ENCODE data around the gene NOX5.

NOX5 gene

DNA sequence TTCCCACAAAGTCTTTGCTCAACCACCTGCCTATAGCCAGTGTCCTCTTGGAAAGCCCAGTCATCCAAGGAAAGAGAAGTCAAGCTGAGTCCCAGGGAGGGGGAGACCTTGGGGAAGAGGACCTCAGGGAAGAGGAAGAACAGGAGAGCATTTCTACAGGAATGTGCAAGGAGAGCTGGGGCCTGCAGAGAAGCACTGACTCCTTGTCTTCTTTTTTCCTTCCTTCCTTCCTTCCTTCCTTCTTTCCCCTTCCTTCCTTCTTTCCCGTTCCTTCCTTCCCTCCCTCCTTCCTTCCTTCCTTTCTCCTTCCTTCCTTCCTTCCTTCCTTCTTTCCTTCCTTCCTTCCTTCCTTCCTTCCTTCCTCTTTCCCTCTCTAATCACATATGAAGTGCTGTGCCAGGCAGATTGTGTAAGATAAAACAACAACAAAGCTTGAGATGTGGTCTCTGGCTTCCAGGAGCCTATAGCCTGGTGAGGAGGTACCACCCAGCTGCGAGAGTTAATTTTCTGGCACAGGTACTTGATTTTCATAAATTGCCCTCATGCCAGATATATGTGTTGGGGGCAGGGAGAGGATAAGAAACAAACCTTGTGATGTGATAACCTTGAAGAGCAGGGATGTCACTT, 70.0 kb downstream of the NOX5 start:
- no peak for DNase-seq

DNA sequence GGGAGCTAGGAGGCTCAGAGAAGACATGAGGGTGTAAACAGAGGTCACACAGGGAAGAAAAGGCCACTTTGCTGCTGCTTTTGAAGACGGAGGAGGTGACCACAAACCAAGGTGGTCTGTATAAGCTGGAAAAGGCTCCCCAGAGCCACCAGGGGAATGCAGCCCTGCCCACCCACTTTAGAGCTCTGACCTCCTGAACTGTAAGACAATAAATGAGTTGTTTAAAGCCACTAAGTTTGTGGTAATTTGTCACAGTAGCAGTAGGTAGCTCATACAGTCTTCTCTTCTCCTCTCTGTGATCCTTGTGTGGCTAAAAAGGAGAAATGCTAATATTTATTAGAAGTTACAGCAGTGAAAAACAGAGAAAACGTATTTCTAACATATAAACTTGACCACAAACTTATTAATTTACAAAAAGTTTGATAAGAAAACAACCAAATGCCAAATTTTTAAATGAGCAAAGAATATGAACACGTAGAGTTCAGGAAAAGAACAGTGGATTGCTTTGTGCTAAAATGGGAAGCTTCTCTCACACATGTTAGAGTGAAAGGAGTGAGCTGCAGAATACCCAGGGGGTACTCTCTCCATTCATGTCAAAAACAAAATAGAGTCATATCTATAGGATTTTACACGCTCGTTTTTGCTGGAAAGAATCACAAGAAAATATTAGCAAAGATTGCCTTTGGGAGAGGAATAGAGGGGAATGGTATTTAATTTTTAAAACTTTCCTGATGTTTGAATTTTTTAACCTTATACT, 71.0 kb downstream of the NOX5 start:
- no peak for DNase-seq

DNA sequence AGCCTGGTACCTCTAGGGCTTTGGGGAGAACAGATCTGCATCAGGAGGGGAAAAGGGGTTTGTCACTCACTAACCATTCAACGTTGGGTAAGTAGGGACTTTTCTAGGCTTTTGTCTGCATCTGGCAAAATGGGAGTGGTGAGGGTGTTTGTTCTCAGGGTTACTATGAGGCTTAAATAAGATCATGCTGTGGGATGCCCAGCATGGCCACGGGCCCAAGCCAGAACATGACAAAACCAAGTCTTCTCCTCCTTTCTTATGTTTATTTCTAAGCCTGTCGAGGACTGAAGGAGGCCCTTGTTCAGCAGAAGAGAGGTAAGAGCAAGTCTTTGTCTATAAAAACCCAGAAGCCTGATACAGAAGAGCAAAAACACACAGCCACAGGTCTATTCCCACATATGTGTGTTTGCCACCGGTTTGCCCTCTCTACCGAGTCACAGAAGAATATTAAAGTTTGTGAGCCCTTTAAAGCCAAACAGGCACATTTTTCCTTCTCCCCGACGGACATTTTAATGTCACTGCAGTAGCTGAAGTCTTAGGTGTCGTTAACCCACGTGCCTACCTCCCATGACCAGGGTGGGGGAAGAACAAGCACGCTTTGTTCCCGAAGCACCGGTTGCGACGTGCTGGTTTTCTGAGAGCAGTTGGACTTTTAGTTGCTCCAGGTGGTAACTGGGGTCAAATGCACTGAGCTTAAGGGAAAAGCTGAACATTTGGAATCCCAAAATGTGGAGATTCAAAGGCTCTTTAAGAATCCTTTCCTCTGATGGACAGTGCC, 72.1 kb downstream of the NOX5 start:
- DNase-seq: no peak

DNA sequence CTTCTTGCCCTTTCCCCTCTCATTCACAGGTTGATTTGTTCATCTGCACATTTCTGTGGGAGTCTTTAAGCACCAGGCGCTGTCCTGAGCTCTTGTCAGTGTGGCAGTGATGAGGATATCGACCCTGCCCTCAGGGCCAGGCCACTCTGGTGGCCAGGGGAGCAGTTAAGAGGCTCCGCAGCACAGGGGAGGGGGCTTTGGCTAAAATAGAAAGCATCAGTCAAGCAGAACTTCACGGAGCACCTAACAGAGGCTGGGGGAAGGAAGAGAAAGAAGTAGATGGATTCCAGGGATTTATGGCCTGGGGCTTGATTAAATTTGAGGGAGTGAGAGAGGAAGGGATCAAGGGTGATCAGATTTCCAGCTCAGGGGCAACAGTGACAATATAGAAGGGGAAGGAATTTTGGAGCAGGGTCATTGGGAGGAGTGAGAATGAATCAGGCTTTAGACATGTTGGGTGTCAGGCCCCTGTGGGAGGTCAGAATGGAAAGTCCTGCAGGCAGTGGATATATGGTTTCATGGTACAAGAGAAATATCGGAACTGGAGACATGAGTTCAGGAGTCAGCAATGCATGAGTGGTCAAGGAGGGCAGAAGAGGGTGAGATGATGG, 73.0 kb downstream of the NOX5 start:
- no peak for DNase-seq

DNA sequence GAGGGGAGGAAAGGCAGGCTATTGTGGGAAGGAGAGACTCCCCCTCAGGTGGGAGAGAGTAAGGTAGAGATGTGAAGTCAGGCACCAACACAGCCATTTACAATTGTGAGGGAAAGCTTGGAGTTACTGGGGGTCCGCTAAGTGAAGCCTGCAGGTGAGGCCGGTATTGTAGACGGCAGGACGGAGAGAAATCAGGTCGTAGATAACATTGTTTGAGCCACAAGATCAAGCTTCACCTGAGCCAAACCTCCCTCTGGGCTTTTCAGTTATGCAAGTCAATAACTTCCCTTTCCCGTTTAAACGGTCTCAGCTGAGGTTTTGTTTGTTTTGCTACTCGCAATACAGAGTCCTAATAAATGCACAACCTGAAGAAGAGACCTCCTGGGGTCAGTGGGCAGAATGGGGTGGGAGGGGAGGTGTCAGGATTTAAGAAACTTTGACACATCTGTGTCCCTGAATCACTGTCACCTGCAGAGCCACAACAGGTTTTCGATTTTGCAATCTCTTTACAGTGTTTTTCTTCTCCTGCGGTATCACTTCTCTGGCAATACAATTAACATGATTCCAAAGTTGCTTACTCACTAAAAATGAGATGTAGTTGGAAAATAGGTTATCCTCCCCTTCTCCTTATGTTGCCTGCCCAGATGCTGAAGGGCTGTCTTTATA, 73.9 kb downstream of the NOX5 start:
- DNase-seq: no peak

DNA sequence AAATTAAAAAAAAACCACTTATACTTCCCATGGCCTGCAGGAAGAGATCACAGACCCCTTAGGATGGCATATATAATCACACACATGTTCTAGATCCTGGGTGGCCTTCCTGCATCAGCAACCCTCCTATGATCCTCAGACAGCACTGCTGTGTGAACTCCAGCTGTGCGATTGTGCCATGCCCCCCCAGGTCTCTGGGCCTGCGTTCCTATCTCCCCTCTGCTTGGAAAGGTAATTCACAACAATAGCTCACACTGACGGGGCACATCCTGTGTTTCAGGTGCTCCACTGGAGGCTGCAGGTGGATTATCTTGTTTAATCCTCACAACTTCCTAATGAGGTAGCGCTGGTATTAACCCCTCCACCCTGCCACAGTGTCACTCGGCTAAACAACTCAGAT, 74.8 kb downstream of the NOX5 start:
- no peak for DNase-seq

DNA sequence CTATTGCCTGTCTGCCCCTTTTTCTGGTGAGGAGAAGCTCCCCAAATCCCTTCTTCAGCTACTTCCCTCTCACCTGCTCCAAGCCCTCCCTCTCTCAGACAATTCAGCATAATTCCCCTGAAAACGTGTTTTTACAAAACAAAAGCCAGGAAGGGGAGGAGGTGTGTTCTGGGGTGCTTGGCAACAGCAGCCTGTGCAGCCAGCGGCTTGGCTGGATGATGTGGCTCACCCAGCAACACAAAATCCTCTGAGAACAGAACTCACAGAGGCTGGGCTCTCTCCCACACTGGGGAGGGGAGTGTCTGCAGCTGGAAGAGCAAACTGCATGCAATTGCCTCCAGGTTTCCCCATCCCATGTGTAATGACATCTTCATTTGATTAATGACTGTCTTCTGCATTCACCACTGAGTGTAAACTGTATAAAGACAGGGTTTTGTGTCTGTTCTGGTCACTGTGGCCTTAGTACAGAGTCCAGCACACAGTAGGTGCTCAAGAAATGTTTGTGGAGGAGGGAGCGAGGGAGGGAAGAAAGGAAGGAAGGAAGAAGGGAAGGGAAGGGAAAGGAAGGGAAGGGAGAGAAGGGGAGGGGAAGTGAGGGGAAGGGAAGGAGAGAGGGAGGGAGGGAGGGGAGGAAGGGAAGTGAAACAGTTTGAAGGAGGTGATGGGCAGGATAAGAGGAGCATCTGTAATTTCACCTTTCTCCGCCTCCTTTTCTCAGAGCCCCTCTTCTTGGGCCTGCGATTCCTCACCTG, 75.9 kb downstream of the NOX5 start:
- no peak for DNase-seq

DNA sequence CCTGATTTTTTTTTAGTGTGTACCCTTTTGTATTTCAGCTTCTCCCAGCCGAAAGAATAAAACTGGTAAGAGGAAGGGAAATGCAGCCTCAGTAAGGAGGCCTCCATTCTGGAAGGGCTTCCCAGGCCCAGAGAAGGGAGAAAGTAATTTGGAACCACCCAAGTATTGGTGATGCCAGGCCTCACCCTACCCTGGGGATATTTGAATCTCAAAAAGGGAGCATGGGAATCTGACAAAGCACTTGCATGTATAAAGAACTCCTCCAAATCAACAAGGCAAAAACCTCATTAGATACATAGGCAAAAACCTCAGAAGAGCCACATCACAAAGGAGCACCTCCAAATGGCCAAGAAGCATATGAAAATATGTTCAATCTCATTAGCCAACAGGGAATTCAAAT, 77.2 kb downstream of the NOX5 start:
- no peak for DNase-seq

DNA sequence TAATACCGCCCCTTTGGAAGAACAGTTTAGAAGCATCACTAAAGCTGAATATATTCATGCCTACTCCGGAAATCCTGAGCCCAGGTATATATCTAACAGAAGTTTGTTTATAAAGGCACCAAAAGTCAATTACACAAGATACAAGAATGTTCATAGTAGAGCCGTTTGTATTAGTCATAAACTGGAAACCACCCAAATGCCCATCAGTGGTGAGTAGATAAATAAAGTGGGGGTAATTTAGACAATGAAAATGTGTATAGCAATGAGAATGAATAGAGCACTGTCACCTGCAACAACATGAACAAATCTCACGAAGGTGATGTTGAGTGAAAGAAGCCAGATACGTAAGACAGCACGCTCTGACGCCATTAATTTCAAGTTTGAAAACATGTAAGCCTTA, 77.7 kb downstream of the NOX5 start:
- peak; percentile 10 for DNase-seq

DNA sequence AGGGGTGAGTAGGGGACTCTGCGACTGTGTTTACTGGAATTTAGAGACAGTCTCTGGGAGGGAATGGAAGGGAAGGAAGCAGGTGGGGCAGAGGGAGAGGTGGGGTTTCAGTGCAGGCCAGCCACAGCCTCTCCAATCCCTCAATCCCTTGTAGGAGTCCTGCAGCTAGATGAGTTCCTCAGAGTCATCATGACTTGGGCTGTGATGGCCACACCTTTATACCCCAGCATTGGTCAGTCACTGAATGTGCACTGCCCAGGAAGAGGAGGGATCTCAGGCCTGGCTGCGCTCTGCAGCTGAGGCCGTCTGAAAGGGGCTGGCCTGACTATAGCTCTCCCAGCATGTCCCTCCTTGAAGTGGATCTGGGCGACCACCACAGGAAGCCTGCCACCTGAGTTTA, 78.6 kb downstream of the NOX5 start:
- peak; percentile 47 for DNase-seq

DNA sequence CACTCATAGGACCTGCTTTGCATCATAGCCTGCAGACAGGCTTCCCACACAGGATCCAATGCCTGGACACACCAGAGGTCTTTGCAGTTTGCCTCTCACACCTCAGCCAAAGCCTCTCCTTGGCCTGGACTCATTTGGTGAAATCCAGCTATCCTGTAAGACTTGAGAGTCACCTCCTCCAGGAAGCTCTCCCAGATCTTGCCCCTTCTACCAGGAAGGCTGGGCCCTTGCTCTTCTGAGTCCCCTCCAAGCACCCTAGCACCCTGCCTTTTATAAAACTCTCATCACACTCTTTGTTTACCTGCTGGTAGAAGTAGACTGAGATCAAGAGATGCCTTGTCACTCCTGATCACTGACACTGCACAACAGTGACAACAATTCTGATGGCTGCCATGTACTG, 79.1 kb downstream of the NOX5 start:
- no peak for DNase-seq

DNA sequence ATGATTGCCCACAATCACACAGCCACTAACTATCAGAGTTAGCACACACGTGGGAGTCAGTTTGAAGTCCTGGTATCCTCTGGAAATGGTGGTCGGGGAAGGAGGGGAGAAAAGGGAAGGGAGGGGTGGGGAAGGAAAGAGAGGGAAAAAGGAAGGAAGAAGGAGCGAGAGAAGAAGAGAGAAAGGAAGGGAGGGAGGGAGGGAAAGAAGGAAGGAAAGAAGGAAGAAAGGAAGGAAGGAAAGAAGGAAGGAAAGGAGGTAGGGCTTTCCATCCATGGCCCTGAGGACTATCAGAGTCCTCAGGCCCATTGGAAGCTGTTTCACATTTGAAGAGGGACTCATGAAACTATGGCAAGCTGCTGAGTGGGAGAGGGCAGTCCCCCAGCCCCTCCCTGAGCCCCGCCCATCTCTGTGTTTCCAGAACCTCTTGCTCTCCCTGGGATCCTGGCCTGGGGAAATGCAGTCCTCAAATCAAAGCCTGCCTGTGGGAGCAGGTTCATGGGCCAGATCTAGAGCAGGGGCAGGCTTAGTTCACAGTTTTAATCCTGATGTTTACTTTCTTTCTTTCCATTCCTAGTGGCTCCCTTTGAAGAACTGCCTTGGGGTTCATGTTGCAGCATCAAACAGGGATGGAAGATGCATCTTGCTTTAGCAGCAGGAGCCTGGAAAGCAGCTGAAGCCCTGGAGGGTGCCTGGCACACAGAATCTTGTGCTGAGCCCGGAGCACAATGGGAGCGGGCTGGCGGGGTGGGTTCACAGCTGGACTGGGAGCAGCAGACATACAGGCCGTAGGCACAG, 79.8 kb downstream of the NOX5 start:
- no peak for DNase-seq

DNA sequence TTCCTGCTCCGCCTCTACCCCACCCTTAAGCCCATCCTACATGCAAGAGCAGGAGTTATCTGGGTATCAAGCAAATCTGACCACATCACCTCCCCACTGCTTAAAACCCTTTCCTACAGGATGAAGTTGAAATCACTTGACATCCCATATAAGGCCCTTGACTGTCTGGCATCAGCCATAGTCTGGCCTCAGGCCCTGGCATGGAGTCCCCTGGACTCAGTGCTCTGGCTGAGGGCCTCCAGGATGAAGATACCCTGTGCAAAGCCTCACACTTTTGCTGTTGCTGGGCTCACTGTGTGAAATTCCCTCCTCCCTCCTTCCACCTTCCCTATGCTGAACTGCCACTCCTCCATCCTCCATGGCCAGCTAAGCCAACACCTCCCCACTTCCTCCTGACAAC, 80.8 kb downstream of the NOX5 start:
- DNase-seq: no peak

DNA sequence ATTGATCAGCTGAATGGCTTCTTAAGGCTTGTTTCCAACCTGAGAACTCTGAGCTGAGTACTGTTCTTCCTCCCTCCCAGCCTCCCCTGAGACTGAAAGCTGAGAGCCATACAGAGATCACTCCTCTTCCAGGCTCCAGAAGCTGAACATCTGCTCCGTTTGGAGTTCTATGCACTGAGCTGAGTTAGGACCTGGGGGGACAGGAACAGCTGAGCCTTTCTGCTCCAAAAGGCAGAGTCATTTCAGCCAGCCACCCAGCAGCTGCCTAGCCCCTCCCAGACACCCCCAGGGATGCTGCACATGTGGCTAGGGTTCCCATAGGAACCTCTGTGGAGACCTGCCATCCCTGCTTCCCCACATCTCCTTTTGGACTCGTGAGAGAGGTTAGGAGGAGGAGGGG, 81.7 kb downstream of the NOX5 start:
- DNase-seq: no peak

DNA sequence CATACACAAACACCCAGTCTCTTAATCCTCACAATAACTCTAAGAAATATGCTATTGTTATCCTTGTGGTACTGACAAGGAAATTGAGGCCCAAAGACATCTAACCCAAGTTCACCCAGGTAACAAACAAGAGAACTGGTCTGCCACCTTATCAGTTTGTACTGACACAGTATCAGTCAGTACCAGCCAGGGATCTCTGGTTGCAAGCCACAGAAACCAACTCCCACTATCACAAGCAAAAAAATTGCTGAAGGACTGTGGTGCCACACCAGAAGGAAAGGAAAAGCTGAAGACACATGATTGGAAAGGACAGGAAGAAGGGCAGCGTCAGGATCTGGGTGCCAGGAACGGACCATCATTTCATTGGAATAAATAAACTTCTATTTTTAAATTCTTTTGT, 82.1 kb downstream of the NOX5 start:
- DNase-seq: peak; percentile 51

DNA sequence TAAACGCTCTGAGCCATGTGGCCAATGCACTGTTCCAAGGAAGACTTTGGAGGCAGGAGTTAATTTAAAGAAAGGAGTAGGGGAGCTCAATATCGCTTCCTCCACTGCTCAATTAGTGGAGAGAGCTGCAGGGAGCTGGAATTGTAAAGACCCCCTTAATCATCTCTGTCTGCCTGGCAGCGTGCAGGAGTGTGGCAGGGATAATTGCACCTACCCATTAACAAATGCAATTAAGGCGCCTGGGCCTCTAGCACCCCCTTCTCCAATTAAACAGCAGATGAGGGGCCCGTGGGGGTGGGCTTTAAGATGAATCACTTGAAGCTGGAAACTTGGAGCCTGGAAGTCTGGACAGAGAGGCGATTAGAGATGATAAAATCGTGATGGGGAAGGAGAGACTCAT, 84.3 kb downstream of the NOX5 start:
- no peak for DNase-seq

DNA sequence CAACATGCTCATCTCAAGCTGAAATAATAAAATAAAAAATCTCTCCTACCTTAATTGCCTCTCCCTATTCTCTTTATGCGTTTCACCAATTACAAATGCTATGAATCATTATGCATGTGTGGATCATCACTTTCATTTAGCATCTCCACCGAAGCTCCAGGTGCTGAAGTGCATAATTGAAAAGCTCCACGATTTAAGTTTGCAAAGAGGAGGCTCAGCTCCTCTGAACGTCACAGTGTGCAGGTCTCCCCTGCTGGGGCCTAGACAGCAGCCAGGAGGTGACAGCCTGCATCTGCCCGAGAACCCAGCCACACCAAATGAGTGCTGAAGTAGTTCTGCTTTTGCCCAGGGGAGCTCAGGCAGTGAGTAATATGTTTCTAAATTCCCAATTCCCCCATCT, 85.4 kb downstream of the NOX5 start:
- no peak for DNase-seq

DNA sequence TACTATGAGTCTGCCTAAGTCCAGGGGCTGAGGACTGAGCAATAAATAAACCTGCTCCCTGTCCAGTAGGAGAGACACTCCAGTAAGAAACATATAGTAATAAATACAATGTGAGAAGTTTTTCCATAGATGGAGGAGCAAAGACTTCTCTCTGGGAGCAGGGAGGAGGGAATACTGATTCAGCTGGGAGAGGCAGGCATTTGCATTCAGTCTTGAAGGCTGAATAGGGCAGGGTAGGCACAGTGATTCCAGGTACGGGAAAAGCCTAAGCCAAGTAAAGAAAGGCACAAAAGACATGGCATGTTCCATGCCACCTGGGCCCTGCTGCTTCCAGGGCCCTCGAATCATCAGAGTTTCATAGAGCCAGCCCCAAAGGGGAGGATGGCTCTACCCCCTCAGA, 86.3 kb downstream of the NOX5 start:
- DNase-seq: no peak

DNA sequence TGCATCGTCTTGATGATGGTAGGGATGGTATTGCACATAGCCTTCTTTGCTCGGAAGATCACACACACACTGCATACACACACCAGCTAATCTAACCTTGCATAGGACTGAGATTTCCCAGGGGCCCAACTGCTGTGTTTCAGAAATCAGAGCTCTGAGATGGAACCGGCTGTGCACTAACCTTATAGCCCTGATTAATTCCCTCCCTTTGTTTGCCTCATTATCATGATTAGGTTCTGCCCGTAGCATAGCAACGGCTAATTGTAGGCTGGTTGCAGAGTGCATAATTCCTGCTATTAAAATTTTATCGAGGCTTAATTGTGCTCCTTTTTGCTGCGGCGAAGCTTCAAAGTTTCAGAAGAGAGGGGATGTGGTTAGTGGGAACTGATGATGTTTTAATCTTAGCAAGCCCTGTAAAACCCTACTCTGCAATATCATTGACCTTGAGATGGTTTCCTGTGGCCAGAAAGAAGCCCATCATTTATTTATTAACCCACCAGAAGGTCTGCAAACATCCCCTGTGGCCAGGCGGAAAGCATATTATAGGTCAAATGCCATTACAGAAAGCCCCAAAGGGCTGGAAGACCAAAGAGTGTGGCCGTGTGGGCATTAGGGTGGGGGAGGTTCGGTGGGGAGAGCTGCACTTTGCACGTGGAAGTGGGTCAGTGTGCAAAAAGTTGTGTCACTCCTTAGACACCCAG, 89.7 kb downstream of the NOX5 start:
- DNase-seq: no peak

DNA sequence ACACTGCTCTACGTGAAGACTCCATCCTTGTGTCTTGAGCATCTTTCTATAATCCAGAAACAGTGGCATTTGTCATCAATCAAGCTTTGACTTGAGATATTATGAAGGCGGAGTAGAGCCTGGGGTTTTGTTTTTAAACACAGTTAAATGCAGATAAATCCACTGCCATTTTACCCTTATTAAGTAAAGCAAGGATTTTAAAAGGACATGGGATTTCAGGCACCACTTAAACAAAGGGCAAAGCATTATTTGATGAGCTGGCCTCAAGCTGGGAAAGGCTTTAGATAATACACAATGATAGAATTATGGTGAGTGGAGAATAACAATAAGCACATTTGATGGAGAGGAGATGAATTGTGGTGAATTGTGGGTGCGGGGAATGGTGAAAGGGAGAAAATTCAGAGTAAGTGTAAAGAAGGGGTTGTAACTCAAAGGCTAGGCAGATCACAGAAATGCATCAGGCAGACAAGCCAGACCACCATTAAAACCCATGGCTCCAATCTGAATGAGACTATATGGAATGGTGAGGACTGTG, 91.0 kb downstream of the NOX5 start:
- DNase-seq: no peak

Data from OCI-M1 (cell line).